ENCODE data around the gene GRK7.
"Not testable (repeated sequence)": the region's sequence is repeated elsewhere in the genome, so short reads cannot be mapped to it uniquely, and the experiment has no call there.

GRK7 gene

GRCh38 chr3:141764045-141764444, 837 bp downstream of the GRK7 start:
- no peak for DNase-seq

- DNase-seq, result no peak
Observed at GRCh38 chr3:141764465-141764864, 1.3 kb downstream of the GRK7 start.

GRCh38 chr3:141764986-141765385, 1.8 kb downstream of the GRK7 start:
- no peak for DNase-seq

GRCh38 chr3:141767066-141767465, 3.9 kb downstream of the GRK7 start:
- no peak for DNase-seq

GRCh38 chr3:141769221-141769894, 6.2 kb downstream of the GRK7 start:
- no peak for DNase-seq

GRCh38 chr3:141773676-141774075, 10.5 kb downstream of the GRK7 start:
- DNase-seq, result no peak

- no peak for DNase-seq
Observed at GRCh38 chr3:141776376-141776775, 13.2 kb downstream of the GRK7 start.

GRCh38 chr3:141776885-141777284, 13.7 kb downstream of the GRK7 start:
- no peak for DNase-seq

- DNase-seq, result no peak
Observed at GRCh38 chr3:141777957-141778813, 15.0 kb downstream of the GRK7 start.

GRCh38 chr3:141779667-141780066, 16.5 kb downstream of the GRK7 start:
- DNase-seq, result no peak

- DNase-seq, result no peak
Observed at GRCh38 chr3:141782386-141782932, 19.3 kb downstream of the GRK7 start.

- DNase-seq, result no peak
Observed at GRCh38 chr3:141783632-141784031, 20.4 kb downstream of the GRK7 start.

GRCh38 chr3:141784096-141784495, 20.9 kb downstream of the GRK7 start:
- DNase-seq, result no peak

- no peak for DNase-seq
Observed at GRCh38 chr3:141784531-141784930, 21.3 kb downstream of the GRK7 start.

- no peak for DNase-seq
Observed at GRCh38 chr3:141788149-141788548, 24.9 kb downstream of the GRK7 start.

GRCh38 chr3:141788750-141789149, 25.5 kb downstream of the GRK7 start:
- not testable (repeated sequence) for DNase-seq

- no peak for DNase-seq
Observed at GRCh38 chr3:141789281-141789680, 26.1 kb downstream of the GRK7 start.

GRCh38 chr3:141790171-141790570, 27.0 kb downstream of the GRK7 start:
- no peak for DNase-seq

GRCh38 chr3:141792495-141792894, 29.3 kb downstream of the GRK7 start:
- no peak for DNase-seq

GRCh38 chr3:141793476-141794260, 30.5 kb downstream of the GRK7 start:
- no peak for DNase-seq

GRCh38 chr3:141795276-141795675, 32.1 kb downstream of the GRK7 start:
- no peak for DNase-seq

- no peak for DNase-seq
Observed at GRCh38 chr3:141795741-141796080, 32.5 kb downstream of the GRK7 start.

All from KG1 (cell line).